ENCODE data around the gene GSC2. TPM values are rescaled to one million over a fixed set of nuclear protein-coding genes. Genes with fewer than 3 reads are reported as not detected.
A peak's percentile ranks its signal among the peaks of the same experiment; 100 is the strongest.

Gene GSC2
- total and polyA plus RNA-seq, 9 of the 15 experiments (the other 6 are each of a cell fraction or from before 2014, with no cell fraction given), result not detected

DNA sequence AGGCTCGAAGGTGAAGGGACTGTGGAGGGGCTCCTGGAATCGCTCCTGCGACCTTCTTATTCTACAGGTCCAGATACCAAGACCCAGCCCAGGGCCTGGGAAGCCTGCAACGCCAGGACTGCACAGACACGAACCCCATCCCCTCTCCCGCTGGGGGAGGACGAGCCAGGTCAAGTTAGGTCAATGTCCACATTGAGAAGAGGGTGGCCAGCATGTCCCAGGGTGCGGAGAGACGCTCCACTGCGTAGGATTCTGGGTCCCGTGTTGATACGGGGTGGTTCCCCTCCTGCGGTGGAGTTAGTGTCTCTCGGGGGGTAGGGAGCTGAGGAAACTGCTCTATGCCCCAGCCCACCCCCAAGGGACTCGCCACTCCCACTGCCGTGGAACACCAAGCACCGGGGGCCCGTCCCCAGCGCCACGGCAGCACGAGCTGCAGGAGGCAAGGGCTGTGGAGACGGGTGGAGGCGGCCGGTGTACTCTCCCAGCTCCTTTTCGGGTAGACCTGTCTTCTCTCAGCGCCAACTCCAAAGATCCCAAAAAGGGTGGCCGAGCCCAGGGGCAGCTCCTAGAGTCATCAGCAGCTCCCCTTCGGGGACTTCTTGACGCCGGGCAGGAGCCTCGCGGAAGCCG is 1.6 kb downstream of the GSC2 start:
- 0 out of 4 replicates have a peak overlapping the region, but pooled peaks of 1 of the 2 experiments have one; percentile 1 for H3K9ac ChIP-seq (ENCODE audit: insufficient read depth in 1 of 2, low read depth in 2 of 2, low read length in 2 of 2)
- H2AFZ ChIP-seq (ENCODE audit: low read depth, low read length), result no peak overlapping the region
- no peak for DNase-seq (ENCODE audit: extremely low read depth in 1 of 4, low spot score in 3 of 4)
- no peaks in the 10 kb centered on the region for H3K9me3 ChIP-seq (replicated peaks; ENCODE audit: control insufficient read depth, insufficient read depth, low read depth, low read length)
- H3K27me3 ChIP-seq (ENCODE audit: control insufficient read depth in 2 of 2, insufficient read depth in 2 of 2, low read length in 2 of 2), result peaks cover 42 to 62% of the 10 kb centered on the region in 2 experiments
- no peak overlapping the region for H3K4me2 ChIP-seq (ENCODE audit: insufficient read depth, low read length)
- ATAC-seq, result no peak
- 30% methylated on average over 33 of the region's 33 CpGs for WGBS (ENCODE audit: insufficient coverage, low coverage, missing lambda C conversion rate)
- no peaks in the 10 kb centered on the region for H3K9me1 ChIP-seq (ENCODE audit: control insufficient read depth, insufficient read depth, low read length)
- peaks cover 0 to 28% of the 10 kb centered on the region in 2 experiments; a peak in 3 of 5 replicates for H3K4me1 ChIP-seq (replicated peaks in 1 of 2; ENCODE audit: control insufficient read depth in 2 of 2, insufficient read depth in 2 of 2, low read length in 2 of 2)
- H3K27ac ChIP-seq (ENCODE audit: extremely low read depth, low read depth, low read length), result no peak overlapping the region
- no peak overlapping the region for H3K4me3 ChIP-seq
- 0 out of 2 replicates have a peak, but pooled peaks cover 3% of the 10 kb centered on the region for H4K20me1 ChIP-seq (replicated peaks; ENCODE audit: control insufficient read depth, insufficient read depth, low read length)
- intact Hi-C loops (cut with micrococcal nuclease), result no loop called here
- no TSS peak for BruUV-seq (replicated peaks)
- in situ Hi-C loops (cut with MboI), result no loop called here
- no peaks in the 10 kb centered on the region for H3K36me3 ChIP-seq (ENCODE audit: control insufficient read depth, insufficient read depth, low read length)
- POLR2A ChIA-PET, result interaction anchor here (0.6 to 1.4 kb wide), 8 partner anchors 12 to 500 kb away, joined by 3 to 4 read pairs (median 3); partner anchors contain the start of gene CDC45
- no peak for FAIRE-seq
- H3K79me2 ChIP-seq (ENCODE audit: control insufficient read depth, insufficient read depth, low read length), result peaks cover 10% of the 10 kb centered on the region
- CTCF ChIA-PET (ENCODE audit: low intra/inter-chr PET ratio), result interaction anchor here (1.7 kb wide), 1 partner anchor 482 kb away, joined by 4 read pairs; no protein-coding TSS in a partner anchor
- no peak for TF ChIP-seq TARDBP (IDR thresholded peaks at IDR 0.05)
- TF ChIP-seq SMARCB1 (IDR thresholded peaks at IDR 0.05; ENCODE audit: insufficient read length, low read depth), result no peak
- TF ChIP-seq SMAD3 (CRISPR knock-in tag; conservative IDR thresholded peaks at IDR 0.05), result no peak
- TF ChIP-seq ZNF780A (CRISPR knock-in tag; IDR thresholded peaks at IDR 0.05), result no peak
- no peak for TF ChIP-seq YBX1 (IDR thresholded peaks at IDR 0.05)
- no peak for TF ChIP-seq JUND (IDR thresholded peaks at IDR 0.05; ENCODE audit: borderline replicate concordance, low read depth, low read length)
- no peak for TF ChIP-seq JUND (tag; IDR thresholded peaks at IDR 0.05; ENCODE audit: borderline replicate concordance, low read depth, low read length)
- no peak for TF ChIP-seq NR2C2 (CRISPR knock-in tag; IDR thresholded peaks at IDR 0.05)
- TF ChIP-seq NR2C2 (tag; IDR thresholded peaks at IDR 0.05), result no peak
- TF ChIP-seq POLR2G (IDR thresholded peaks at IDR 0.05; ENCODE audit: low read depth, low read length), result no peak
- TF ChIP-seq SMAD2 (IDR thresholded peaks at IDR 0.05; ENCODE audit: low read depth, low read length), result no peak
- no peak for TF ChIP-seq ZC3H11A (IDR thresholded peaks at IDR 0.05; ENCODE audit: low read depth, low read length)
- no peak for TF ChIP-seq CEBPB (tag; IDR thresholded peaks at IDR 0.05)
- TF ChIP-seq ZNF76 (CRISPR knock-in tag; IDR thresholded peaks at IDR 0.05; ENCODE audit: borderline replicate concordance), result no peak
- peak; percentile 7 for TF ChIP-seq HMGN3 (IDR thresholded peaks at IDR 0.05; ENCODE audit: borderline replicate concordance, extremely low read depth, insufficient read length, low read depth, low read length)
- TF ChIP-seq CREM (IDR thresholded peaks at IDR 0.05; ENCODE audit: low read depth), result no peak
- TF ChIP-seq, protein P1, sequence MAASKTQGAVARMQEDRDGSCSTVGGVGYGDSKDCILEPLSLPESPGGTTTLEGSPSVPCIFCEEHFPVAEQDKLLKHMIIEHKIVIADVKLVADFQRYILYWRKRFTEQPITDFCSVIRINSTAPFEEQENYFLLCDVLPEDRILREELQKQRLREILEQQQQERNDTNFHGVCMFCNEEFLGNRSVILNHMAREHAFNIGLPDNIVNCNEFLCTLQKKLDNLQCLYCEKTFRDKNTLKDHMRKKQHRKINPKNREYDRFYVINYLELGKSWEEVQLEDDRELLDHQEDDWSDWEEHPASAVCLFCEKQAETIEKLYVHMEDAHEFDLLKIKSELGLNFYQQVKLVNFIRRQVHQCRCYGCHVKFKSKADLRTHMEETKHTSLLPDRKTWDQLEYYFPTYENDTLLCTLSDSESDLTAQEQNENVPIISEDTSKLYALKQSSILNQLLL (CRISPR knock-in tag; IDR thresholded peaks at IDR 0.05; ENCODE audit: borderline replicate concordance), result no peak
- TF ChIP-seq, protein P2, sequence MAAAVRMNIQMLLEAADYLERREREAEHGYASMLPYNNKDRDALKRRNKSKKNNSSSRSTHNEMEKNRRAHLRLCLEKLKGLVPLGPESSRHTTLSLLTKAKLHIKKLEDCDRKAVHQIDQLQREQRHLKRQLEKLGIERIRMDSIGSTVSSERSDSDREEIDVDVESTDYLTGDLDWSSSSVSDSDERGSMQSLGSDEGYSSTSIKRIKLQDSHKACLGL (CRISPR knock-in tag; IDR thresholded peaks at IDR 0.05; ENCODE audit: borderline replicate concordance, poor library complexity, severe bottlenecking), result no peak
- no peak for TF ChIP-seq TEAD1 (CRISPR knock-in tag; IDR thresholded peaks at IDR 0.05)
- no peak for TF ChIP-seq YY1 (IDR thresholded peaks at IDR 0.05; ENCODE audit: borderline replicate concordance in 1 of 3, control insufficient read depth in 1 of 3, extremely low read depth in 1 of 3, insufficient read depth in 3 of 3, insufficient read length in 1 of 3, insufficient replicate concordance in 2 of 3, low read depth in 1 of 3, low read length in 2 of 3)
- TF ChIP-seq MCM3 (IDR thresholded peaks at IDR 0.05), result 0 out of 2 replicates have a peak, but pooled peaks have one; percentile 15
- TF ChIP-seq HDAC6 (IDR thresholded peaks at IDR 0.05; ENCODE audit: low read depth, low read length), result 0 out of 2 replicates have a peak, but pooled peaks have one; percentile 6

Measured in K562 (cell line).